Stimulated activated CD8-positive, alpha-beta memory T cell treated with anti-CD3 and anti-CD28 coated beads, Interleukin-12 subunit alpha, Interleukin-12 subunit beta, amount 100 ng/mL, for 4 hours (primary cell): ENCODE data around the gene NFIA.

Experiments used
- DNase-seq: peaks from one replicate; pipeline ENCODE4 v3.0.0-alpha.2; 2020; ENCODE audit warnings: low read depth

NFIA gene

DNA sequence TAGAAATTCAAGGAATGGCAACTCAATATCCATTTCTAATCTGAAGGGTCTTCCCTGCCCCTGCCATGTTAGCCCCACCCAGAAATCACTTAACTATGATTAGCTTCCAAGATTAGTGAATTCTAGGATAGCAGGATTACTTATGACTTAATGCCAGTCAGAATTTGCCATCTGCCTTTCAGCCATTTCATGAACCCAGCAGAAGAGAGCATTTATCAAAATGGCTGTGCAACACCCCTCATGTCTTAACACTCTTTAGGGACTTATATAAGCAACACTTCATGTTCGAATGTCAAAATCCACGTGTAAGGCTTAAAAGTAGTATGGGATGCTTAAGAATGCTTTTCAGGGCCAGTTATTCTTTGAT, 288.5 kb downstream of the NFIA start:
- no peak for DNase-seq

DNA sequence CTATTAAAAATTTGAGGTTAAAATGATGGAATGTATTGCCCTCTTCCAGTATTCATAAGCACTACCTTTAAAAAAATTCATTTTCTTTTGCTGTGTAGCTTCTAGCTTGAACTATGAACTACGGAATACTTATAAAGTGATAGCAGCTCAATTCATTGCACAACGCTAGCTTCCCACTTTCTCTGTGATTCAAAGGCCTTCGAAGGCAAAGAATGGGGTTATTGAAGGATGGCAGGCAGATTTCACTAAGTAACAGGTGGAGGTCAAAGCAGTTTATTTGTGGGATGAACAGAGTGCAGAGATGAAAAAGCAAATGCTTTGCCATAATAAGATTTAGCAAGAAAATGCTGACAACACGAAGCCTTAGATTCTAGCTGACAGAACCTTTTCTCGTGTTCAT, 290.6 kb downstream of the NFIA start:
- no peak for DNase-seq

DNA sequence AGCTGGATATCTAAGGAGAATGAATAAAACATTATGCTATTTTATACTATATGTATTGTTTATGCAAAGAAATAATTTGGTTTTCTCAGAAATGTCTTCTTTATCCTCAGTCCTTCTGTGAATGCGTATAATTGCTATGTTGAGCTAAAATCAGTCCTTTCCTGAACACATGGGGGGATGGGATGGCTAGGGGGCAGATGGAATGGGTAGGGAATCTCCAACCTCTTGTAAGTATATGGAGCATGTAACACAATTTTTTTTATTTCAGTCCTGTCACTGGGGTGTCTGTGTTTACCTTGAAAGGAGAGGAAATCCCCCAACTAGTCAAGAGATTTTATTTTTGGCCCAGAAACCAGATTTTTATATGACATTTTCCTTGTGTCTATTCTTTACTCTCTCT, 291.8 kb downstream of the NFIA start:
- DNase-seq, result no peak

DNA sequence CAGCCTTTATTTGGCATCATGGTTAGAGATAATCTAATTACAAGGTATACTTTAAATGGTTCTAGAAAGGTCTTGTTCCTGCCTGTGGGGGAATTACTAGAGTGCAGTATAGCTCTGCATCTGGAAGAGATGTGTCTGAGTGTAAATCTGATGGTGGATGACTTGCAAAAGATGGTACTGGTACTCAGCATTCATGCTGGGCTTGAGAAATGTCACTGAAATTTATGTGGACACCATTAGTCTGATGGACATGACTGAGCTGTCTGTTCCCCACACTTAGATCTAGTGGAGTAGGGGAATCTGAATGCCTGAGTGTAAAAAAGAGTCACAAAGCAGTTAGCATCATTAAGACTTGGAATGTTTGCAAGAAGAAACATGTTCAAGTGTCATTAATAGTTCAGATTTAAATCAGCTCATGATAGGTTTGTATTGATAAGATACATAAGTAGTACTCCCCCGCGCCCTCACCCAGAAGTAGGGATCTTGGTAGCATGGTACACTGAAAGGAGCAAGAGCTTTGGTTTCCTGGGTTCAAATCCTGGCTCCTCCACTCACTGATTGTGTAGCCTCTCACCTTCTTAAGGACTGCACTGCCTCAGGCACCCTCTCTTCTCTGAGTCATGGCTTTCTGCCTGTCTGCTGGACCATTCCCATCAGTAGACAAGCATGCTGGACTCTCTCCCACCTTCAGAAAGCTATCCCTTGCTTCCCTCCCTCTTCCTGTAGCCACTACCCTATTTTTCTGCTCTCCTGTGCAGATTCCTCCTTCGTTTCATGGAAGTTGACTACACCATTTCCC, 292.9 kb downstream of the NFIA start:
- no peak for DNase-seq

DNA sequence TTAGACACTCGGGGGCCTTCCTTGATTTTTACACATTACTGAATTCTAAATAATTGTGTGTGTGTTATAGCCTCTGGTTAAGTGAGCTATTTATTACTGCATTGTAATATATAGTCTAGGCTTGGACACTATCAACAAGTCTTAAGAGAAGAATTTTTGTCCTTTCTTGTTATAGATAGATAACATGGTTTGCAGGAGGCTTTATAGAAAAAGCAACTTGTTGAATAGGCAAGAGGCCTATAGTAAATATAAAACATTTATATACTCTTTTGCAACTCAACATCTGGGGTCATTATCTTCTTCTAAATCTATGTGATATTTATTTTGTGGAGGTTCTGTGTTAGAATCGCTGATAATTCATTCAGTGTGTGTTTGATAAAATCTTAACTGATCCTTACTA, 293.8 kb downstream of the NFIA start:
- no peak for DNase-seq

DNA sequence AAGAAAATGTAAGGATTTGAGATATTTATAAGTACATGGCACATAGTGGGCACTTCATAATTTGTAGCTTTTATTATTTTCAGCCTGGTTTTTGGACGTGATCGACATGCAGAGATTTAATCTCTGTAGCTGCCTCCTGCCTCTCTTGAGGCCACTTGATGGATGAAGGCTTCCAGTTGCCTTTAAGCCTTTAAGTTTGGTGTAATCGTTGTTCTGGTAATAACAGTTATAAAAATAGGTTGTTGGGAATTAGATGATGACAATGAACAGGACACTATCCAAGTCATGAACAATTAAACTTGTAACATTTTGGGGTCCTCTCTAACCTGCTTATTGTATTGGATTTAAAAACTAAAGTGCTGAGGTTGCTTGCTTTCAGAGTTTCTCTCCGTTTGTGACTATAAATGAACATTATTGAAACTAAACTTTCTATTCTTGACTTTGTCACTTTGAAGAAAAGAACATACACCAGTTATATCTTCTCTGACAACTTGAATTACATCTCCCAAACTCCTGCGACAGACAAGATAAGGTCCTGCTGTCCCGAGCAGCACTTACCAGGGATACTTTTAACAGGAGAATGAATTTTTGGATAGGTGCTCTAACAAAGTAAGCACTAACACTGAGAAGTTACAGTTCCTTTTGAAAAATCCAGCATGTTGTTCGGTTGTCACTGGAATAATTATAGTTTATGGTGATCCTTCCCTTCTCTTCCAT, 295.0 kb downstream of the NFIA start:
- DNase-seq, result no peak

DNA sequence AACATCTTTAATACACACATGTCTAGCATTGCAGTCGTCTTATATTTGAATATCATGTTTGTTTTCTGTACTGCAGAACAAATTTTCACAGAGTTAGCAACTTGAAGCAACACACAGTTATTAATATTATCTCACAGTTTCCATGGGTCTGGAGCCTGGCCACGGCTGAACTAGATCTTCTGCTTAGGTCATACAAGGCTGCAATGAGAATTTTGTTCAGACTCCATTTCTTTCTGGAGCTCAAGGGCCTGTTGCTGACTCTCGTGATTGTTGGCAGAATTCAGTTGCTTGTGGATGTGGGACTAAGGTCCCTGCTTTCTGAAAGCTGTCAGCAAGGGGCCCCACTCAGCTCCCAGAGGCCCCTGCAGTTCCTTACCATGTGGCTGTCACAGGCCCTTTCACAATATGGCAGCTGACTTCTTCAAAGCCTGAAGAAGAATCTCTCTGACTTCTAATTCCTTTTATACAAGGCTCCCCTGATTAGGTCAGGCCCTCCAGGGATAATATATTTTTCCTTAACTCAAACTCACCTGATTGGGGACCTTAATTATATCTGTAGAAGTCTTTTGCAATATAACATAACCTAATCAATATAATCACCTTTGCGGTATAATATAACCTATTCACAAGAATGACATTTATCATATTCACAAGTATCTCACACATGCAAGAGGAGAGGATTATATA, 296.3 kb downstream of the NFIA start:
- DNase-seq, result no peak

DNA sequence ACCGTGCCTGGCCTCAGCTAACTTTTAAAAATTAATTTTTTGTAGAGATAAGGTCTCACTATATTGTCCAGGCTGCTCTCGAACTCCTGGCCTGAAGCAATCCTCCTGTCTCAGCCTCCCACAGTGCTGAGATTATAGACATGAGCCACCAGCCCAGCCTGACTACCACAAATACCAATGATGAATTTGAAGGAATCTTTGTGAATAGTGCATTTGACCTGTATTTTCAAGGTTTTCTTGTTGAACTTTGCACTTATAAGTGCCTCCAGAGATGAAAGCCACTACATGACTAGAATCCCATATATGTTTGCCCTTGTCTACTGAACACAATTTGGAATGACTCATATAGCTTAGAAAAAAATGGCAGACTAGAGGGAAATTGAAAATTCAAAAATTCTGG, 297.3 kb downstream of the NFIA start:
- DNase-seq, result no peak

DNA sequence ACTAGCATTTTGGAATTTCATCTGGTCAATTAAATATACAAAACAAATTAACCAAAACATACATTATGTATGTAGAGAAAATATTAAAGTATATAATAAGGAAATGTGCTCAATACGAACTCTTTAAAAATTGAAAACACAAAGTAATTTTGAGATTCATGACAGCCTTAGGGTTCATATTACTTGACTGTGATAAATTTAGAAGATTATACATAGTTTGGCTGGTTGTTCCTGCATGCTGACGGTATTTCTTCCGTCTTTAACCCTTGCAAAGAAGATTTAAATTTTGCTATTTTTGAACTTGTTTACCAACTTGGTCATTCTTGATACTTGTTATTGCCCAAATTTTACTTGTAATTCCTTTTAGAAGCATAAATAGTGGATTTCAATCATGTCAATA, 298.2 kb downstream of the NFIA start:
- DNase-seq, result no peak

DNA sequence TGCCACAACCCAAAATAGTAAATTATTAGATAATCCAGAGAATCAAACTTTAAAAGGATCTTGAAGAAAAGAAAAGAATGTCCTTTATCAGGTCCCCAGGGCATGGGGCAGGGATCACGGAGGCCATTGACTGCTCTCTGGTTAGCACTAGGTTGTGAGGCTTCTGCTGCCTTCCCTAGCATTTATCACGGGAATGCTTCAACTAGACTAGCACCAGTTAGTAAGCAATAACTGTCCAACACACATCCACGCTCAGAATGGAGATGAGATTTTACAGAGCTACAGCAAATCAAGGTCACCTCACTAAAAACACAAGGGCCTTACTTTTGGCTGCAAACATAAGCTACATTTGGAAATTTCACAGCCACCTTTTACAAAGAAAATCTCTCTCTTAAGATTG, 304.0 kb downstream of the NFIA start:
- DNase-seq, result no peak

DNA sequence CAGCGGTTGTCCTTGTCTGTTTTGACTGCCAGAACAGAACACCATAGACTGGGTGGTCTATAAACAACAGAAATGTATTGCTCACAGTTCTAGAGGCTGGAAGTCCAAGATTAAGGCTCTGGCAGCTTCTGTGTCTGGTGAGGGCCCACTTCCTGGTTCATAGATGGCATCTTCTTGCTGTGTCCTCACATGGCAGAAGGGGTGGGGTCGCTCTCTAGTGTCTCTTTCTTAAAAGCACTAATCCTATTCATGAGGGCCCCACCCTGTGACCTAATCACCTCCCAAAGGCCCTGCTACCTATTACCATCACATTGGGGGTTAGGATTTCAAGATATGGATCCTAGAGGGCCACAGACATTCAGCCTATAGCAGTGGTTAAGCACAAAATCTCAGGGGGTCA, 304.4 kb downstream of the NFIA start:
- no peak for DNase-seq

DNA sequence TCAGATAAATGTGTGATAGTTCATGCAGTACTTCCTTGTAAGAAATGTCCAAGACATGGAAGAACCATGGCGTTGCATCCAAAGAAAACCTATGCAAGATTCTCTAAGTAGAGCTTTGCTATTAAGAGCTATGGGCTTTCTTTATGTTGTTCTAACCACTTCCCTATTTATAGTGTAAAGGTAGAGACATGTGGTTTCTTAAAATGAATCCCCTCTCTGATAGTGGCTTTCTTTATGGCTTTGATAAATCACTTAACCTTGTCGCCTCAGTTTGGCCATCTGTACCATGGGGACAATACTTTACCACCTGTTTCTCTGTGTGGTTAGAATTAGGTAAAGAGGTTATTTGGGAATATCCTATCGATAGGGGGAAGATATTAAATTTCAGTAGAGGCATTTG, 305.5 kb downstream of the NFIA start:
- DNase-seq, result no peak

DNA sequence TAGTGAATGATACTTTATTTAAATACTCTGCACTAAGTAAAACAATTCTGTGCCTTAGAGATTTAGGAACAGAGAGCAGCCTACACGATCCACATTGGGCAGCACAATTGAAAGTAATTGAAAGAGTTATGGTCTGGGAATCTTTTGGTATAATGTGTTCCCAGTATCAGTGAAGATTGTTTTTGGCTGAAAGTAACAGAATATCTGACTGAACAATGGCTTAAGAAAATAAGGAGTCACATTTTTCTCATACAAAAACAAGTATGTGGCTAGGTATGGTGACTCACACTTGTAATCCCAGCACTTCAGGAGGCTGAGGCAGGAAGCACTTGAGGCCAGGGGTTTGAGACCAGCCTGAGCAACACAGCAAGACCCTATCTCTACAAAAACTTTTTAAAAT, 306.2 kb downstream of the NFIA start:
- no peak for DNase-seq

DNA sequence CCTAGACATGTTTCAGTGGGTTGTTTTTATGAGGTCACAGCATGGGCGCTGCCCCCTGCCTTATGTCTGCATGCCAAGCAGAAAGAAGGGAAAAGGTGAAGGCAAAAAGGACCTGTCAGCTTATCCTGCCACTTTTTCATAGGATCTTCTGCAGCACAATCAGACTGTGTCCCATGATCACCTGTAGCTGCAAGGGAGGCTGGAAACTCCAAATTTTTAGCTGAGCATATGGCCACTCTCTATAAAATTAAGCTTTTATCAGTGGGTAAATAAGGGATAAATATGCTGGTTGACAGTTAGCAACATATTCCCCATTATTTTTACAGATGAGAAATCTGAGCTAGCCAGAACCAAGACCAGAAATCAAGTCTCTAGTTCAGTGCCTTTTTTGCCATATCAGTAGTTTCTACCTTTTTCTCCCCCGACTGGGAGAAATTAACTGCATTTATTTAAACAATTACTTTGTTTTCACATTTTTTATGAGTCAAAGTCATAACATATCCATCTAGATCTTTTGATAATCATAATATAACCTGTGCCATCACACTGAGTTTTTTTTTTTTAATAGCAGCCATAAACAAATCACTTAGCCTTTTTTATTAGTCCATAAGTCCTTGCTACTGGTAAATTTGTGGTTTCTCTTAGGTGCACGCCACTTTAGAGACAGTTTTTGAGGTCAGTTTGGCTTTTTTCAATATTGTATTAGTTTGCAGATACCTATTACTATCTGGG, 307.0 kb downstream of the NFIA start:
- DNase-seq, result no peak

DNA sequence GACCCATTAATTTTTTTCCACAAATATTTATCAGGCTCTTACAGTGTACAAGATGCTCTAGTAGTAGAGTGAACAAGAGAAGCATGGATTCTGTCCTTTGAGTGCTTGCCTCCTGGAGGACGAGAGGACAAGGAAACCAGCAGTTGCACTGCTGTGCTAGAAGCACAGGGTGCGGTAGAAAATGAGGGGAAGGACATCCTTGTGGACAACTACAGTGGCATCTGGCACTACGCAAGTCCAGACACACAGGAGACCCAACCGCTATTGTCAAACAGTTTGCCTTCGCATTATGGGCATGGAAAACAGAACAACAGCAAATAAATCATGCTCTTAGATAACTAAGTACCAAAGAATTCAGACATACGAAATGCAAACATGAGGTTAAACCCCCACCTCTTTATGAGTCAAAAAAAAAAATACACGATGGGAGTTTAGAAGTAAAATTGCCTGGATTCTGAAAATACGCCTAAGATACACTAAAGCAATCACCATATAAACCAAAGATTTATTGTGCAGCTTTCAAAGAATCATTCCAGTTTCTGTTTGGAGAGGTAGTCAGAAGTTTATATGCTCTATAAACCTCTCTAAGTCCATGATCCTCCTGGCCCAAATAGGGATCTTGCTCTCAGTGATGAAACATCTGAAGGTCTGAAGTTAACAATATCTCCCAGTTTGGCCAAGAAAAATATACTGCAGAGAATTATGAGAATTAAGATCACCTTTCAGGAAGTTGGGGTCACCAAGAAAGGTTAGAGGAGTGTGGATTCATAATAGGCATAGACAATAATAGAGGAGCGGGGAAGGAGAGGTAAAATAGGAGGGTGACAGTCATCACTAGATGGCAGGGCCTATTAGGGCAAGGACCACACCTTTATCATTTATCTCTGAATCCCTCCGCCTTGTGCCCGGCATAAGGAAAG, 307.8 kb downstream of the NFIA start:
- no peak for DNase-seq

DNA sequence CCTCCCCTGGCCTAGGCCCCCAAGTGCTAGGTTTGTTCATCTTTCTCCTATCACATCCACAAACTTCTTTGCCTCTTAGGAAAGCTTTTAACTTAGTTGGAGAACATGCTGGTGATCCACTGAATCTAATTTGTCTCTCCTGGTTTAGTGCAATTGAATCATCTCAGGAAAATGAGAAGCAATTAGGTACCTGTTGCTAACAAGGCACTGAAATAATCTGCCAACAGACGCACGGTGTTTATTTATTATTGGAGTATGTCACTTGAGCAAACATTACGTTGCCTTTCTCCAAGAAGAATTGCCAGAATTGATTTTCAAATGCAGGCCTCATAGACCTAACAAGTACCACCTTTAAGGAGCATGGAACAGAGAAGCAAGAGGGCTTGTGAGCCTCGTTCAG, 309.4 kb downstream of the NFIA start:
- no peak for DNase-seq

DNA sequence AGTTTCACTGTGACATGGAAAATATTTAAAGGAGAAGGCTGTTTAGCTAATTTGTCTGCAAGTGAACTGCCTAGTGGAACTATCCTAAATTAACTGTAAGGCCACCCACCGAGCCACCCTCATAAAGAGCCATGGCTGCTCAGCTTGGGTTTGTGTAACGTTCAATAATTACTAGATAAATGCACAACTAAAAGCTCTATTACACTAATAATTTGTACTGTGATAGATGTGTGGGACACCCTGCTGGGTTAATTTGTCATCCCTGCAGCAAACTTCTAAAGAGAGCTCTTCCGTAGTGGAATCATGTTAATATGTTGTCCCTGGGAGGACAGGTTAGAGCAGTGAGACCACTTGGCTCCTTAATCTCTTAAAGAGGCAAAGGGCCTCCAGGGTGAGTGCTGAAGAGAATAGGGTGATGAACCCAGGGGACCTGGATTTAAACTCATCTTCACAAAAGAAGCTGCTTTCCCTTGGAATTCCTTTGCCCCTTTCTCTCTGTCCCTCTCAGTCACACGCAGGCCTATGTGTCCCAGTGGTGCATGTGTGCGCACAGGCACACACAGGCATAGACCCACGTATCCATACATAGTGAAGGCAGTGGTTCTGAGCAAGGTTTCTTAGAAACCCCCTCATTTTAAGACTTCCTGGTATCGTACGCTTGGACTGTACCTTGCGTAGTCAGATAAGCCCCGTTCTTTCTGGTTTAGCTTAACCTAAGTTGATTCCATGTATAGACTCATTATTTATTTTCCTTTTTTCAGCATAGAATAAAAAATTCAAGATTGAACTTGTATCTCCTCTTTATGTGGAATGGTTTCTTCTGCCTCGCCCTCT, 310.3 kb downstream of the NFIA start:
- no peak for DNase-seq

DNA sequence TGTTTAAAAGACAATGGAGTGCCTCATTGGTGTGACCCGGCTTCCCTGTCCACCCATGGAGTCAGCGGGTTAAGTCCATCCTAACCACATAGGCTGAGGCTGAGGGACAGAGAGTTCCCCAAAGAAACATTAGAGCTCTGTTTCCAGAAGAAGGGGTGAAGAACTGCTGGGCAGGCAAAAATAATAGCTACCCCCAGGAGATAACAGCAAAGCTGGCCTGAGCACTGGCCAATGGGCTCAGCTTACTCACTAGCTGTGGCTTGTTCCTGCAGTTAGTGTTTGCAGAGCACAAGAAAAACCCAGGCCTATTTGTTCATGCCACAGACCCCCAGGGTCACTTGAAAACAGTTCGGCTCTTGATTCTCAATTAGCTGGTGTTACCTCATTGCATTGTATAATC, 311.2 kb downstream of the NFIA start:
- DNase-seq, result no peak

DNA sequence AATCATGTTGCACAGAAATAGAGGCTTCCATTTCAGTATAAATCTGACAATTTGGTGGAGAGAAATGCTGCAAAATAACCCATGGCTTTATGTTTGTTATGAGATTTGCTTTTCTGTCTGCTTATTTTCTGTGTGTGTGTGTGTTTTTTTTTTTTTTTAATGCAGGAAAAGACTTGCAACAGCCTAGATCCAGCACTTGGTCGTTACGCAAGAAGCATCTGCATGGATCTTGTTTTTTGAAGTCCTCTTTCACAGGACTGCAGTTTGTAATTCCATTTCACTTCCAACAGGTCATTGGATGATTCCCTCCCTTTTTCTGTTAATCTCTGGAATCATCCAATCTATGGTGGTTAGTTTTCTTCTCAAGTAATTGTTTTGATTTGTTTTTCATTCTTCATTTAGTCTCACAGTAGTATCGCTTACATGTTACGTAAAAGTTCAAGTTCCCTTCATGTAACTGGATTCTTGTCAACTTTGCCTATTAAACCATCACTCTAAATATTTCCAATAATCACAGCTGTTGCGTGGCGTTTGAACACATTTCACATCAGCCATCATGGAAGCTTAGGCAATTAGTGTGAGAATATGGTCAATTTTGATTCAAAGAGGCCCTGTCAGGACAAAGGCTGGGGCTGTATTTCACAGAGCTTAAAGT, 312.9 kb downstream of the NFIA start:
- DNase-seq, result no peak

DNA sequence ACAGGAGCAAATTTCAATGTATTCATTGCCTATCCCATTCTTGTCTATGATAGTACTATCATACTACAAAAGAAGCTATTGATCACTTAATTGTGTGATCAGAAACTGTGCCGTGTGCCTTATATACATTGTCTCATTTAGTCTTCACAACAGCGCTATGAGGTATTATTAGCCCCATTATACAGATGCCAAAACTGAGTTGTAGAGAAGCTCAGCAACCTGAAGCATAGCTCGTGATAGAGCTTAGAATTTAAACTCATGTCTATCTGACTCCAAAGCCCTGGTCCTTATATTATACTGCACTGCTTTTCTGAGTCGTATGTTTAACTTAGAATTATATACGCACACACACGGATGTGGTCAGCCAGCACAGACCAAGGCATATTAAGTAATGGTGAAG, 315.1 kb downstream of the NFIA start:
- no peak for DNase-seq
